Midbrain (tissue), 1 donor: Measurements from ENCODE around the gene KLHL29.
"Not testable (repeated sequence)": the region's sequence is repeated elsewhere in the genome, so short reads cannot be mapped to it uniquely, and the experiment has no call there.

Source experiments
- DNase-seq: peaks from one replicate; lab custom pipeline; 2025; lab: John Stamatoyannopoulos, UW

KLHL29 gene

DNA sequence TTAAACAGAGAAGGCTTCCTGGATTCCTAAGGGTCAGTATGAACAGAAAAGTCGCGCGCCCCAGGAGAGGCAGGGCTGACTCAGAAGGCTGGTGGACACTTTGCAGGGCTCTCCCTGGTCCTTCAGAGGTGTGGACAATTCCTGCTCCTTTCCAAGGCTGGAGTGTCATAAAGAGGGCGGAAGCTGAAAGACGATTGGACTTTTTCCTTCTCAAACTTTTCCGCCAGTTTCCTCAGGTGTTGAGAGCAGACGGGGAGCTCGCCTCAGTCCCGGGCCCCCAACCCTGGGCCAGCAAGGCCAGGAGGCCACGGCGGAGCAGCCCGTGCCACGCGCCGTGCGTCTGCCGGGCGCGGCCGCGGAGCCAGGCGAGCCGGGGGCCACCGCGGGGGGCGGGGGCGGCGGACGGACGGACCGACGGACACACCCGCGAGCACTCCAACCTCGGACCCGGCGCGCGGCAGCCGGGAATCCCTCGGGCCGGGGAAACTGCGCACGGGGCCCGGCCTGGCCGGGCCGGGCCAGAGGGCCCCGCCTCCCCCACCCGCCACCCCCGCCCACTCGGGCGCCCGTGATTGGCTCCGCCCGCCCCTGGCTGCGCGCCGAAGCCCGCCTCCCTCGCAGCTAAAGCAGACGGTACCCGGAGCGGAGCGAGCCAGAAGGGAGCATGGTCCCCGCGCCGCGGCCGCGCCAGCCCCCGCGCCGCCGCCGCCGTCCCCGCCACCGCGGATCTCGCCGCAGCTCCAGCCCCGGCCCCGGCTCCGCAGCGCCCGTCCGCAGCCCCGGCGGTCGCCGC, at the start of gene KLHL29:
KLHL29 (plus strand) TSS at position 629 of the 793 bp plus-strand sequence. CDS start 177,018 bp downstream, outside the sequence.
- DNase-seq: peak; percentile 70

GRCh38 chr2:23335550-23335949, 49.4 kb upstream of the KLHL29 start:
- DNase-seq: no peak

GRCh38 chr2:23342075-23342474, 42.9 kb upstream of the KLHL29 start:
- DNase-seq: no peak

DNA sequence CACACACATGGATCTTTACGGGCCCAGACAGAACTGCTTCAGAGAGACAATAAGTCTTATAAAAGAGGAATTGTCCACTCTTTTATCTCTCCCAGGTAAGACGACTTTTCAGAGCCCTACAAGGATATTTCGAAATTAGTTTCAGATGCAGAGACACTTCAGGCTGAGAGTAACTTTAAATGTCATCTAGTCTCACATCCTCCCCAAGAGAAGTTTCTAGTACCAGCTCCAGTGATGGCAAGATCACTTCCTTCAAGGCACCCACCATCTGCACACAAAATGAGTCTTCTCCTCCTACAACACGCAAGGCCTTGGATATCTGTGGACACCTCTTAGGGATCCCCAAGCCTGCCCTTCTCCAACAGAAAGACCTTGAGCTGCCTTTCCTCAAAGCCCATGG, 39.0 kb upstream of the KLHL29 start:
- DNase-seq: no peak

DNA sequence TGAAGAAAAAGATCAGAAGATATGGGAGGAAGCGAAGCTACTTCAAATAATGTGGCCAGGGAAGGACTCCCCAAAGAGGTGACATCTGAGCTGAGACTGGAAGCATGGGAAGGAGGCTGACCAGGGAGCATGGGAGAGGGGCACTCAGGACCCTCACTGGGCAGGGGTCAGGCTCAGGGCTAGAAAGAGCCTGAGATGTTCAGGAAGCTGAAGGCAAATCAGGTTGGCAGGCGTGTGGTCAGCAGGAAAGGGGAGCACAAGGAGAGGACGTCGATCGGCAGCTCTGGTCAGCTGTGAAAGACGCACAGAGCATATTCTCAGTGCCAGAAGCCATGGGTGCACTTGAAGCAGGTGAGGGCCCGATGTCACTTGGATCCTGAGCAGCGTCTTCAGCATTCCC, 38.2 kb upstream of the KLHL29 start:
- DNase-seq: no peak

GRCh38 chr2:23347471-23348092, 37.4 kb upstream of the KLHL29 start:
- no peak for DNase-seq

DNA sequence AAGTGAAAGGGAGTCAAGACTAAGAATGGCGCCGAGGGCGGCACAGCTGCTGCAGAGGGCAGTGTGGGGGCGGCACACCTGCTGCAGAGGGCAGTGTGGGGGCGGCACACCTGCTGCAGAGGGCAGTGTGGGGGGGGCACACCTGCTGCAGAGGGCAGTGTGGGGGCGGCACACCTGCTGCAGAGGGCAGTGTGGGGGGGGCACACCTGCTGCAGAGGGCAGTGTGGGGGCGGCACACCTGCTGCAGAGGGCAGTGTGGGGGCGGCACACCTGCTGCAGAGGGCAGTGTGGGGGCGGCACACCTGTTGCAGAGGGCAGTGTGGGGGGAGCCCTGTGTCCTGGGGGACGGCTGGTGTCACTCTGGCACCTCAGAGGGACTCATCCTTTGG, 36.9 kb upstream of the KLHL29 start:
- not testable (repeated sequence) for DNase-seq

DNA sequence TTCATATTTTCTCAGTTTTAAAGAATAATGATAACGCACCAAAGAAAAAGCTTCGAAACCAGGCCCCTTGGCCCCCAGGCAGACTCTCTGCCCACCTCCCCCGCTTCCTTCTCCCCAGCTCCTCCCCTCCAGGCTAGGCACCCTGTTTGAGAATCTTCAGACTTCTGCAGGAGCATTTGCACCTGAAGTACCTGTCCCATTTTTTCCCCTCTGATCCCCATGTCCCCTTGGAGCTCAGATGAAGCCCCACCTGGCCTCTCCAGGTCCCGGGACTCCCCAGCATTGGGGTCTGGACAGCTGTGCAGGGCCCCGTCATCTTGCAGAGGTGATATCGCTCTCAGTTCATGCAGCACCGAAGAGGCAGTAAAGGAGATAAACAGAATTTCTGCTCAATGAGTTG, 35.5 kb upstream of the KLHL29 start:
- DNase-seq: no peak

DNA sequence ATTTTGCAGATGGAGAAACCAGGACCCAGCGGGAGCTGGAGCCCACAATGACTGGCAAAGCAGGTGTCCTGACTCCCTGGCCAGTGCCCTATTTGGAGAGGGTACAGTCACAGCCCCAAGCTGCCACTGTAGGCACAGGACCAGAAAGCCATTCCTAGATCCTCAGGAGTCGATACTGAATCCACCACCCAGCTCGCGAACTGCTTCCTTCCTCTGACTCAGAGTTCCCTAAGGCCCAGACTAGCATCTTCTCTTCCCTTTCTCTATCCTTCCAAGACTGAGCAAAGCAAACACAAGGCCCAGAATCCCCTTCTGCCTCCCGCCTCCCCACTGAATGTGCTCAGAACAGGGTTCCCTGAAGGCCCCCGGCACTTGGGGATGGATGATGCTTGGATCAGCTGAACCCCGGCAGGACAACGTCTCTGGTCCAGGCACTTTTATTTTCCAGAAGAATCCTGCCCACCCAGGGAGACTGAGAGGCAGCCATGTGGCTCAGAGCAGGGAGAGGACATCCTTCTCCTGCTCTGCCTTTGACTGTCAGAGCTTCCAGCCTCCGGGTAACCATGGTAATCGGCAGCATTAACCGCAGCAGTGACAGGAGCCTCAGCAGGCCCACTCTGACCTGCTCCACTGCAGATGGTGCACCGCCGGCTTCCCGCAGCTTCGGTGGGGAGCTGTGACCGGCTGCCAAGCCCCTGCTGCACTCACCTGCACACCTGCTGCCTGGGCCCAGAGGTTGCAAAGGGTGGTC, 34.8 kb upstream of the KLHL29 start:
- no peak for DNase-seq

DNA sequence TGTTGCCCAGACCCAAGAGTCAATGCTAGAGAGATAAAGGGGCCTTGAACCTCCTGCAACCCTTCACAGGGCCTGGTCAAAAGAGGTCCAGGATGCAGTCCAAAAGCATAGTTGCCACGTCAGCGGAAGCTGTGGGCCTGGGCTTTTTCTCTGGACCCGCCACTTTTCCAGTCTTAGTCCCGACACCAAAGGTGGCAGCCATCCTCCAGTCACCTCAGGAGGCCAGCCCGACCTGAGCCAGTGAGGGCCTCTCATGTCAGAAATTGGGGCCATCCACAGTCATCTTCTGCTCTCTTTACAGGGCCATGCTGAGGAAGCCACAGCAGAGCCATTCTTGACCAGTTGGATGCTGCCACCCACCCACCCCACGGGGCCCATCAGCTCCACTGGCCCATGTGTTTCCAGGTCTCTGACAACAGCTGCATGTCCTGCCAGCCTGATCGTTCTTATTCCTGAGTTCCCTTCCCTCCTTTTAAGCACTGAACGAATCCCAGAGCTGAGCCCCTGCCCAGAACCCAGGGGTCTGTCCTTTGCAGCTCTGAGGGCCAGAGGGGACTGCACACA, 34.1 kb upstream of the KLHL29 start:
- no peak for DNase-seq

GRCh38 chr2:23351388-23352141, 33.4 kb upstream of the KLHL29 start:
- DNase-seq: peak; percentile 81

DNA sequence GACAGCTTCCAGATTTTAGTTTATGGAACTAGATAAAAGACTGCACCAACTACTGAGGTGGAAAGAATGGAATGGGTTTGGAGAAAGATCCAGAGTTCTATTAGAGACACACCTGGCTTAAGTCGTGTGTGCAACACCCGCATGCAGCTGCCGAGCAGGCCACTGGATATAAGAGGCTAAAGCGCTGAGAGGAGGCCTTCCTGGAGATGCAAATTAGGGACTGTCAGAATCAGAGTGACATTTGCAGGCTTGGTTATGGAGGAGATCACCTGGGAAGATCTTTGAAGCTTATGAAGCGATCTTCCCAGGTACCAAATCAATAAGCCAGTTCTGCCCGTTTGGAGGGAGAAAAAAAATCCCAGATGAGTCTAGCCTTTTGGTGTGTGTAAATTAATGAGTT, 30.4 kb upstream of the KLHL29 start:
- no peak for DNase-seq

- DNase-seq: no peak
These were observed 30.0 kb upstream of the KLHL29 start for GRCh38 chr2:23355001-23355400.

- no peak for DNase-seq
These were observed 28.3 kb upstream of the KLHL29 start for GRCh38 chr2:23356711-23357110.

GRCh38 chr2:23359631-23360567, 25.1 kb upstream of the KLHL29 start:
- no peak for DNase-seq

GRCh38 chr2:23360571-23361125, 24.3 kb upstream of the KLHL29 start:
- no peak for DNase-seq

- no peak for DNase-seq
These were observed 23.8 kb upstream of the KLHL29 start for GRCh38 chr2:23361152-23361551.

GRCh38 chr2:23363268-23363667, 21.7 kb upstream of the KLHL29 start:
- no peak for DNase-seq

- no peak for DNase-seq
These were observed 21.1 kb upstream of the KLHL29 start for GRCh38 chr2:23363831-23364230.

GRCh38 chr2:23366720-23367119, 18.3 kb upstream of the KLHL29 start:
- DNase-seq: no peak
